HG03460 (cell line): Measurements from ENCODE around the gene FABP6.
"Not testable (repeated sequence)": the region's sequence is repeated elsewhere in the genome, so short reads cannot be mapped to it uniquely, and the experiment has no call there.

Experiments used
- ATAC-seq: cut with Tn5 transposase; IDR thresholded peaks from one replicate; pipeline ENCODE4 v1.9.1; 2021; ENCODE audit not compliant: unreplicated experiment

Gene FABP6

GRCh38 chr5:160219356-160219755, 9.9 kb upstream of the FABP6 start:
- ATAC-seq = no peak

DNA sequence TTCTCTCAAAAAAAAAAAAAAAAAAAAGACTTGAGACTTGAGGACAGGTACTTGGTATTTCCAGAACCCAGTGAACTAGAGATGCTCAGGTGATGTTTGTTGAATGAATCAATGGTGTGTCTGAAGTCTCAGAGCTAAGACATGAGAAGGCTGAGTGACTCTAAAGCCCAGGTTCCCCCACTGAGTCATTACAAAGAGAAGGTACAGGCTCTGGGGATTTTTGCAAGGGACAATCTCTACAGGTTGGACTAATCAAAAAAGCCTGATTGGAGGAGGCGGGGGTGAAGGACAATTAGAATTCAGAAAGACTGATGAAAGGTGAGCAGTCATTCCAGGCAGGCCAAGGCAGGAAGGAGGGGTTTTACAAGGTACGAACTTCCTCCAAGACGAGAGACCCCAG, 8.2 kb upstream of the FABP6 start:
- no peak for ATAC-seq

DNA sequence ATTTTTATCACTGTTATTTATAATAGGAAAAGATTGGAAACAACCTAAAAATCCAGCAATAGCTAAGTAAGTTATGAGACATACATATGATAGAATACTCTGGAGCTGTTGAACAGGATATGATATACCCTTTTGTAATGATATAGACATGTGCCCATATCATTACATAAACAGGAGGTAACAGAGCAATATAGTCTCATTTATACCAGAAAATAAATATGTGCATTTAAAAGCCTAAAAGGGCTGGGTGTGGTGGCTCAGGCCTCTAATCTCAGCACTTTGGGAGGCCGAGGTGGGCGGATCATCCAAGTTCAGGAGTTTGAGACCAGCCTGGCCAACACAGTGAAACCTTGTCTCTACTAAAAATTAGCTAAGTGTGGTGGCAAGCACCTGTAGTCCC, 2.3 kb upstream of the FABP6 start:
- ATAC-seq = no peak

DNA sequence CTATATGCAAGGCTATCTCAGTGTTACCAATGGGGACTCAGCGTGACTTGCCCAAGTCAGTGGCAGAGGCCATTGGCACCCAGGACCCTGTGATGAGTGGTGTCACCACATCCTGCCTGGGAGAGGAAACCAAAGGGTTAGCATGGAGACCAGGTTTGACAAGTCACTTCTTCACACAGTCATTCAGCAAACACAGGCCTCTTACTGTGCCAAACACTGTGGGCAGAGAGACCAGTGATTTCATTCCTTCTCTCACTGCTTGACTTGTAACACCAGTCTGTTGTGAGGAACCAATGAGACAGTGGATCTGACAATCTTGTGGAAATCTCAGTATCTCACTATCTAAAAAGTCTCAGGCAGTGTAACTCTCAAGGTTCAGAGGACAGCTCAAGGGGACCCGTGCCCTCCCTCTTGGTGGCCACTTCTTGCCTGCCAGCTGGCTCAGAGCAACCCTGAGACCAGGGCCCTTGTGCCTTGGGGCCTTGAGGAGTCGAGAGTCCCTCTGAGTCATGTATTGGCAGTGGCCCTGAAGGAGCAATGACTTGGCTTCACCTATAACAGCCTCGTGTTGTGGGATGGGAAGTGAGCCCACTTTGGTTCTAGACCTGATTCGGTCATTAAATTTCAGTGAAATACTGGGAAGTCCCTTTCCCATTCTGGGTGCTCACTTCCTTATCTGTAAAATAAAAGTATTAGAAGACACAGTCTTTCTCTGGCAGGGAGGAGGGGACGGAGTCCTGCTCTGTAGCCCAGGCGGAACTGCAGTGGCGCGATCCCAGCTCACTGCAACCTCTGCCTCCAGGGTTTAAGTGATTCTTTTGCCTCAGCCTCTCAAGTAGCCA, 1.6 kb downstream of the FABP6 start:
- ATAC-seq = peak; percentile 56

GRCh38 chr5:160231783-160232342, 2.6 kb downstream of the FABP6 start:
- ATAC-seq = peak; percentile 49

- ATAC-seq = no peak
These were observed 3.9 kb downstream of the FABP6 start for GRCh38 chr5:160233215-160233614.

GRCh38 chr5:160235731-160236130, 6.4 kb downstream of the FABP6 start:
- no peak for ATAC-seq

DNA sequence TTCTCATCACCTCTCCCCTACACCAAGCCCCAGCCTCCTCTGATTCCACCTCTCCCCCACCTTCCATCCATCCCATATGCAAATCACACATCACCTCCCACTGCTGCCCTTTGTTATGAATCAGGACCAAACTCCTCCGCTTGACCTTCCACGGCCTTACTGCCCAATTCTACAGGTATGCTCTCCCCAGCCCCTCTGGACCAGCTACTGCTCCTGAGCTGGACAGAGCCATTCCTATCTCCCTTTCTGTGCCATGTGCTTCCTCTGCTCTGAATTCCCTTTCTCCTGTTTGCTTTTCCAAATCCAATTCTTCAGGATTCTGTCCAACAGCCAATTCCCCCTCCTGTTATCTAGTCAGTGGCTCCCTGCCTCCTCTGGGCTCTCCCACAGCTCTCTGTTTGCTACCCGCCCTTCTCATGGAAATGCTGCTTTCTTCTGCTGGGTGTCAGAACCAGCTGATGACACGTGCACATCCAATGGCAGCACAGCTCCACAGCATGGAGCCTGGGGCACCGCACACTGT, 8.3 kb downstream of the FABP6 start:
- ATAC-seq = no peak

GRCh38 chr5:160240350-160240749, 11.0 kb downstream of the FABP6 start:
- no peak for ATAC-seq

GRCh38 chr5:160242145-160242544, 12.8 kb downstream of the FABP6 start:
- no peak for ATAC-seq

DNA sequence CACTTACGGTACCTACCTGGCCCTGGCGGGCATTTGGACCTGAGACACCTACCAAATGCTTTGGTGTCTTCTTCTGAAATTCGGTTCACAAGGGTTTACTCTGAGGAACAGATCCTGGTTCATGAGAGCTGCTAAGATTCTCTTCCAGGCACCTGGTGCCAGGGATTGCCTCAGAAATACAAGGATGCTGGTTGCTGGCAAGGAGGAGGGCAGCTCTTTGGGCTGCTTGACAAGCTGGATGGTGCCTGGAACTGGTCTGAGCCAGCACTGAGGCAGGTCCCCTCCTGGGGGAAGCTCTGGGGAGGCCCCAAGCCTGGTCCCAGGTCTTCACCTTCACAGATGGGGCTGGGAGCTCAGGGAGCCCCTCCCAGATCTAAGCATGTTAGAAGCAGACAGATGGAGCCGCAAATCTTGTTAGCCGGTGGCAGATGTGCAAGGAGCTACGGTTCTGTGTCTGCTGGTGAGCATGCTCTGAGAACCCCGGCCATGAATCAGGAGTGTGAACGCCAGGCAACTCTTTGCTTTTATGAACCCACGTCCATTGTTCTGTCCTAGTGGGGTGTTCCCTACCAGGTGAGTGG, 16.3 kb downstream of the FABP6 start:
- no peak for ATAC-seq

DNA sequence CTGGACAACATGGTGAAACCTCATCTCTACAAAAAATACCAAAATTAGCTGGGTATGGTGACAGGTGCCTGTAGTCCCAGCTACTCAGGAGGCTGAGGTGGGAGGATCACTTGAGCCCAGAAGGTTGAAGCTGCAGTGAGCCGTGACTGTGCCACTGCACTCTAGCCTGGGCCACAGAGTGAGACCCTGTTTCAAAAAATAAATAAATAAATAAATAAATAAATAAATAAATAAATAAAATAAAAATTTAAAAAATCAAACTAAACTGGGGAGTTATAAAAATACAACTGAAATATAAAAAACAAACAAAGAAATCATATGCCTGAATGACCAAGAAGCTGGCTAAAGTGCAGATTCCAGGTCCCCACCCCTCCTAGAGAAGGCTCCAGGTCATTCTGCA, 20.3 kb downstream of the FABP6 start:
- ATAC-seq = not testable (repeated sequence)

DNA sequence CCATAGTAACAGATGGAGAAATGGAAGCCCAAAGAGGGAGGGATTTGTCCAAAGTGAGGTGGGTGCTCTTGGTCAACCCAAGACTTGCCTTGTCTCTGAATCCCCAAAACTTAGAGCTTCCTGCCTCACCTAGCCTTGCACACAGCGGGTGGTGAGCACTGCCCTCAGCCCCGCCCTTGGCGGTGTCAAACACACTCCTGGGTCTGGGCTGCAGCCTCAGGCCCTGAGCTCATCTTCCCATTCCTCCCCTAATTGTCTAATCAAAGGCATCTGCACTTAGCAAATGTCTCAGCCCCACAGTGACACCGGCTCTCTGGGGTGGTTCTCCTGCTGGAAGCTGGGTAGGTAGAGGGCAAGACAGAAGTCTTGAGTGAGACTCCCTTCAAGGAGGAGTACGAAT, 20.9 kb downstream of the FABP6 start:
- ATAC-seq = no peak

GRCh38 chr5:160250826-160251225, 21.5 kb downstream of the FABP6 start:
- ATAC-seq = no peak

GRCh38 chr5:160251406-160252155, 22.3 kb downstream of the FABP6 start:
- ATAC-seq = no peak

DNA sequence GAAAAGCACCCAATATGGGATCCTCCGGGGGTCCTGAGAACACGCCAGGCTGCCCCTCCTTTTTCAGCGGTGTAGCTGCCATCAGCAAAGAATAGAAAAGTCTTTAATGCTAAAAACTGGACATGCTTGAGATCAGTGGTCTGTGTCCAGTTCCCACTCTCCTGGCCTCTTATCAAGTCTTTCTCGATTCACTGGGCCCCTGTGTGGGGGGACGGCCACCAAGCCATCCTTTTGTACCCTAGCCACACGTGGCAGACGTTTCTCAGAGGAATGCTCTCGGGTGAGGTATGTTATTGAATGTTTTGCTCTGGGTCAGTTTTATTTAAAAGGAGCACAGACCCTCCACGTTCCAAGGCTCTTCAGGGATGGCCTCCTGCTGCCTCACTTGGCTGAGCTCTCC, 23.6 kb downstream of the FABP6 start:
- no peak for ATAC-seq

- ATAC-seq = no peak
These were observed 24.1 kb downstream of the FABP6 start for GRCh38 chr5:160253441-160253840.

DNA sequence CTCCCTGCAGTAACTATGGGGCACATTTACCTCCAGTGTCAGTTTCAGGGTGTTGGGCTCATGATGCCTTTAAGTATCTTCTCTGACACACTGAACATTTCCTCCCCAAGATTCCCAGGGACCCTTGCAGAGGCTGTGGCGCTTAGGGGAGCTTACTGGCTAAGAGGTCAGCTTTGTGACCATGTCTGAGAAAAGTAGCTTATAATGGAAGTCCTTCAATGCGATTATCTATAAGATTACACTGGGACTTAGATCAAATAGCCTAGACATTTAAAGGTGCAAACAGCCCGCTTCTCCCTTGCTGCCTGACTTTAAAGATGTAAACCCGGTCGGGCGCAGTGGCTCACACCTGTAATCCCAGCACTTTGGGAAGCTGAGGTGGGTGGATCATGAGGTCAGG, 25.4 kb downstream of the FABP6 start:
- no peak for ATAC-seq

DNA sequence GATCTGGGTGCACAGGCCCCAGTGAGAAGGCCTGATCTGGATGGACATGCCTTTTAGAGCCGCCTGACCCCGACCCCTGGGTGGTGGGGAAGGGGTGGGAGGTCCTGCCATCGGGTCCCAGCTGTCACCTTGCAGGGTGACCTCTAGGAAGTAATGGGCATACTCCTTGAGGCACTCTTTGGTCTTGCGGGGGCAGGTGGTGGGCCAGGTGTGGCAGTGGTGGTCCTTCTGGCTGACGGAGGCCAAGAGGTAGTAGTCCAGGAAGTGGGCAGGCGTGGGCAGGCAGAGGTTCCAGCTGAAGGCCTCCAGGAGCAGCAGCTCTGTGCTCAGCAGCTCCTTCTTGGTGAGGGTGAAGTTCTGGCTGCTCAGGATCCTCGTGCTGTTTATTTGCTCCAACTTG, 30.0 kb downstream of the FABP6 start:
- ATAC-seq = no peak

DNA sequence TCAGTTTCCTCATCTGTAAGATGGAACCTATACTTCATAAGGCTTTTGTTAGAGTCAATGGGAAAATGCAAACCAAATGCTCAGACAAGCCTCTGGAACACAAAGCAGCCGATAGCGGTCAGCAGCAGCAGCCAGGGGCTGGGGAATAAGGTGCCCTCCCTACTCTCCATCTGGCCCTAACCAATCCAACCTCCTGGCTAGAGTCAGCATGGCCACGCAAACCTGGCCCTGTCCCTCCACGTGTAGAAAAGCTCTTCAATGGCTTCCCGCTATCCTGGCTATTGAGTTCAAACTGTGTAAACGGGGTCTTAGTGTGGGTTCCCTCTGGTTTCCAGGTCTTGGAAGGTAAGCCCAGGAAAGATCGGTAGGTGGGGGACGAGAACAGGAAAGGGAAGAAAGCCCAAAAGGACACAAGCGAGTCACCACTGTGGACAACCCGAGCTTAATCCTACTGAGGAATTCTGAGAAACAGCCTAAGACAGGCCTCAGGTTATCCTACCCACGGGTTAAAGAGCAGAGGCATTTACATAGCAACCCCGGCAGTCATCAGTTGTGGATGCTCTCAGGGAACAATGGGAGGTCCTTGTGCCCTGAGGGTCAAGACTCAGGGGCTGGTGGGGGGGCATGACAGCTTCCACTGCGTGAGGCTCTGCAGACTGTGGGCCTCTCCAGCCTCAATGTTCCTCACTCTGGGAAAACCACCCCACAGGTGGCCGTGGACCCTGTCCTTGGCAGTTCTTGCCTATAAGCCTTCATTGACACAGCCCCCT, 30.9 kb downstream of the FABP6 start:
- no peak for ATAC-seq
